HL-60 (cell line): ENCODE measurements around the gene PCDH1.

Experiments
- DNase-seq, 2 experiments: peaks; one replicate each; pipeline ENCODE4 v3.0.0-alpha.2; 2010 to 2020; ENCODE audit warnings: low read depth in 1 of 2, low spot score in 1 of 2
- H3K27ac ChIP-seq: fragments of 250-450 bp; sonication (Bioruptor Pico); replicated peaks from 2 replicates; pipeline ENCODE4 v1.5.1; 2020; ENCODE audit warnings: mild to moderate bottlenecking, moderate library complexity
- H3K27me3 ChIP-seq: fragments of 250-450 bp; sonication (Bioruptor Pico); 2 replicates; pipeline ENCODE4 v1.5.1; 2021; ENCODE audit warnings: mild to moderate bottlenecking, moderate library complexity; ENCODE audit not compliant: insufficient read depth, poor library complexity, severe bottlenecking
- H3K4me3 ChIP-seq: replicated peaks from 2 replicates; pipeline ENCODE4 v1.5.1; 2011; ENCODE audit warnings: mild to moderate bottlenecking, control low read depth, low read length; ENCODE audit not compliant: insufficient read depth
- GABPA ChIP-seq: IDR thresholded peaks from 2 replicates; pipeline ENCODE4 v1.6.1; 2012; ENCODE audit warnings: low read depth
- POLR2AphosphoS5 ChIP-seq: IDR thresholded peaks from 2 replicates; pipeline ENCODE4 v1.6.1; 2012; ENCODE audit warnings: low read depth
- REST ChIP-seq: IDR thresholded peaks from 2 replicates; pipeline ENCODE4 v1.6.1; 2012; ENCODE audit warnings: low read depth; ENCODE audit not compliant: insufficient replicate concordance
- SPI1 ChIP-seq: IDR thresholded peaks from 2 replicates; pipeline ENCODE4 v1.6.1; 2012; ENCODE audit warnings: low read depth, mild to moderate bottlenecking, borderline replicate concordance
- TF ChIP-seq, protein P1 (sequence below): IDR thresholded peaks from one replicate; pipeline ENCODE4 v1.5.1; 2011; ENCODE audit warnings: low read length, control low read depth, inconsistent platforms; ENCODE audit not compliant: insufficient read depth

The PCDH1 gene

DNA sequence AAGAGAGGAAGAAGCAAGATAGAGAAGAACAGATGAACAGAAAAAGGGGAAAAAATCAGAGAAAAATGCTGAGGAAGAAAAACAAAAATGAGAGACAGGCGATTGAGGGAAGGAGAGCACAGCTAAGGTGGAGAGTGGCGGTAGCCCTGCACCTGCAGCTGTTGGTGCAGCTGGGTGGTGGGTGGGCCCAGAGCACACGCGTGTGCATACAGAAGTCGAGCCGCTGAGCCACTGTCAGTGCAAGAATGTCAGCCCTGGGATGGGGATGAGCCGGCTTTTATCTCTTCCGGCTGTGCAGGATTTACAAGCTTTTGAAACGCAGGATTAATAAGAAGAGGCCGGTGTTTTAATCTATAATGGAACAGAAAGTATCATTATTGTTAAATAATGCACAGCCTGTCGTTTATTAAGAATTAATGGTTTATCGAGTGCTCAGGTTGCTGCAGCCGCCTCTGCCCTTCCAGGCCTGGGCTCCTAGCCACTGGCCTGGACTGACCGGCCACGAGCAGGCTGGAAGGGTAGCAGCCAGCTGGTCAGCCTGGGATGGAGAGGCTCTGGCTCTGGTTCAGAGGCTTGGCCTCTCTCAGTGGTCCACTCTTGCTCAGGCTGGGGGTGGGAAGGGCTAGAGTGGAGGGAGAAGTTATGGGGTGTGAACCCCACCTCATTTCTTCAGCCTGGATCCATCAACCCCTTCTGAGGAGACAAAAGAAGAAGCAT lies 68.7 kb downstream of the PCDH1 start:
- peaks cover 20% of the 10 kb centered on the region for H3K27me3 ChIP-seq
- no peak for TF ChIP-seq REST
- TF ChIP-seq POLR2AphosphoS5, result no peak
- TF ChIP-seq GABPA, result no peak
- TF ChIP-seq, protein P1, sequence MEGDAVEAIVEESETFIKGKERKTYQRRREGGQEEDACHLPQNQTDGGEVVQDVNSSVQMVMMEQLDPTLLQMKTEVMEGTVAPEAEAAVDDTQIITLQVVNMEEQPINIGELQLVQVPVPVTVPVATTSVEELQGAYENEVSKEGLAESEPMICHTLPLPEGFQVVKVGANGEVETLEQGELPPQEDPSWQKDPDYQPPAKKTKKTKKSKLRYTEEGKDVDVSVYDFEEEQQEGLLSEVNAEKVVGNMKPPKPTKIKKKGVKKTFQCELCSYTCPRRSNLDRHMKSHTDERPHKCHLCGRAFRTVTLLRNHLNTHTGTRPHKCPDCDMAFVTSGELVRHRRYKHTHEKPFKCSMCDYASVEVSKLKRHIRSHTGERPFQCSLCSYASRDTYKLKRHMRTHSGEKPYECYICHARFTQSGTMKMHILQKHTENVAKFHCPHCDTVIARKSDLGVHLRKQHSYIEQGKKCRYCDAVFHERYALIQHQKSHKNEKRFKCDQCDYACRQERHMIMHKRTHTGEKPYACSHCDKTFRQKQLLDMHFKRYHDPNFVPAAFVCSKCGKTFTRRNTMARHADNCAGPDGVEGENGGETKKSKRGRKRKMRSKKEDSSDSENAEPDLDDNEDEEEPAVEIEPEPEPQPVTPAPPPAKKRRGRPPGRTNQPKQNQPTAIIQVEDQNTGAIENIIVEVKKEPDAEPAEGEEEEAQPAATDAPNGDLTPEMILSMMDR, result no peak
- TF ChIP-seq SPI1, result no peak
- H3K4me3 ChIP-seq, result no peak overlapping the region
- no peak for DNase-seq
- no peak overlapping the region for H3K27ac ChIP-seq

GRCh38 chr5:141808857-141809256 lies 69.4 kb downstream of the PCDH1 start:
- H3K27me3 ChIP-seq, result peaks cover 24% of the 10 kb centered on the region
- H3K27ac ChIP-seq, result no peak overlapping the region
- TF ChIP-seq, protein P1, result no peak
- TF ChIP-seq POLR2AphosphoS5 (no peak), SPI1 (no peak), GABPA (no peak), REST (no peak)
- no peak overlapping the region for H3K4me3 ChIP-seq
- no peak for DNase-seq

GRCh38 chr5:141807732-141808131 lies 70.5 kb downstream of the PCDH1 start:
- Histone ChIP-seq H3K27ac (no peak overlapping the region), H3K4me3 (no peak overlapping the region), H3K27me3 (peaks cover 24% of the 10 kb centered on the region)
- no peak for TF ChIP-seq GABPA
- DNase-seq, result no peak

GRCh38 chr5:141807329-141807728 lies 70.9 kb downstream of the PCDH1 start:
- DNase-seq, result no peak
- H3K4me3 ChIP-seq, result no peak overlapping the region
- TF ChIP-seq SPI1 (no peak), REST (no peak), GABPA (no peak), POLR2AphosphoS5 (no peak)
- TF ChIP-seq, protein P1, result no peak
- no peak overlapping the region for H3K27ac ChIP-seq
- peaks cover 24% of the 10 kb centered on the region for H3K27me3 ChIP-seq
